HL-60/S4 treated with retinoic acid at 250 ng/mL for 4 days and 3 days (cell line): ENCODE measurements around the gene KIAA1586.
"Not testable (repeated sequence)": the region's sequence is repeated elsewhere in the genome, so short reads cannot be mapped to it uniquely, and the experiment has no call there.

Source experiments
- in situ Hi-C: fragments of 300-500 bp; cut with MboI; formaldehyde crosslinking; loops from 2 replicates; pipeline ENCODE4 v1.7.0; 2022; ENCODE audit warnings: low sequenced_read_pairs

Gene KIAA1586

DNA sequence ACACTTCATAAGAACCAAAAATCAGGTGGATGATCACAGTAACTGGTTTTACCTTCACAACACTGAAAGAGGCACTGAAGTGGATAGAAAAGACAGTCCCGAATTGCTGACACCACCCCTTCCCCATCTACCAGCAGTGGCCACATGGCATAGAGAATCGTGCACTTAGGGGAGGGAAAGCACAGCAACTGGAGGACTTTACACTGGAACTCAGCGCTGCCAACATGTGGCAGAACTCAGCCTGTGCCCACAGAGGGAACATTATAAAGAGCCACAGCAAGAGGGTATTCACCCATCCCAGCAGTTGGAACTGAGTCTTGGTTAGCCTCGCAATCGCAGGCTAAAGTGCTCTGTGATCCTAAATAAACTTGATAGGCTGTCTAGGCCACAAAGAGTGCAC is 6.5 kb upstream of the KIAA1586 start:
- in situ Hi-C loops = loop anchor here (25.0 kb wide), 1 partner anchor 272 kb away; the partner anchor contains the start of gene PRIM2

DNA sequence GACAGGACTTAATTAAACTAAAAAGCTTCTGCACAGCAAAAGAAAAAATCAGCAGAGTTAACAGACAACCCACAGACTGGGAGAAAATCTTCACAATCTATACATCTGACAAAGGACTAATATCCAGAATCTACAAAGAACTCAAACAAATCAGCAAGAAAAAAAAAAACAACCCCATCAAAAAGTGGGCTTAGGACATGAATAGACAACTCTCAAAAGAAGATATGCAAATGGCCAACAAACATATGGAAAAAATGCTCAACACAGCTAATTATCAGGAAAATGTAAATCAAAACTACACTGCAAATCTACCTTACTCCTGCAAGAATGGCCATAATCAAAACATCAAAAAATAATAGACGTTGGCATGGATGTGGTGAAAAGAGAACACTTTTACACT is 2.4 kb upstream of the KIAA1586 start:
- in situ Hi-C loops = loop anchor here (25.0 kb wide), 1 partner anchor 268 kb away; the partner anchor contains the start of gene PRIM2

DNA sequence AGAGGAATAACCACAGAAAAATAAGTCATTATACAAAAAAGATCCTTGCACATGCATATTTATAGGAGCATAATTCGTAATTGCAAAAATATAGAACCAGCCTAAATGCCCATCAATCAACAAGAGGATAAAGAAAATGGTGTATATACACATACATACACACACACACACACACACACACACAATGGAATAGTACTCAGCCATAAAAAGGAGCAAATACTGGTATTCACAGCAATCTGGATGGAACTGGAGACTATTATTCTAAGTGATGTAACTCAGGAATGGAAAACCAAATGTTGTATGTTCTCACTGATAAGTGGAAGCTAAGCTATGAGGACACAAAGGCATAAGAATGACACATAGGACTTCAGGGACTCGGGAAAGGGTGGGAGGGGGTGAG is 1.9 kb upstream of the KIAA1586 start:
- in situ Hi-C loops = loop anchor here (25.0 kb wide), 1 partner anchor 268 kb away; the partner anchor contains the start of gene PRIM2

DNA sequence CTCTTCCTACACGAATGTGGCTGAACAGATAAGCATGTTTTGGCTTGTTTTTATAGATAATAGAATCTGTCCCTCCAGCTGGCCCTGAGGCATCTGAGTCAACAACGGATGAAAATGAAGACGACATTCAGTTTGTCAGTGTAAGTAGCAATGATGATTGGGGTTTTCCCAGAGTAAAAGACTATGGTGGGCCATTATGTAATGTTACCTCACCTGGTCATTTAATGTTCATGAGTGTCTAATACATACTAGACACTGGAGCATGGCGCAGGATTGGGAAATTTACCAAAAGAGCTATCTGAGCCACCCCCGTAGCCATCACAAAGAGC is 728 bp downstream of the KIAA1586 start:
- in situ Hi-C loops = loop anchor here (25.0 kb wide), 1 partner anchor 265 kb away; the partner anchor contains the start of gene PRIM2

DNA sequence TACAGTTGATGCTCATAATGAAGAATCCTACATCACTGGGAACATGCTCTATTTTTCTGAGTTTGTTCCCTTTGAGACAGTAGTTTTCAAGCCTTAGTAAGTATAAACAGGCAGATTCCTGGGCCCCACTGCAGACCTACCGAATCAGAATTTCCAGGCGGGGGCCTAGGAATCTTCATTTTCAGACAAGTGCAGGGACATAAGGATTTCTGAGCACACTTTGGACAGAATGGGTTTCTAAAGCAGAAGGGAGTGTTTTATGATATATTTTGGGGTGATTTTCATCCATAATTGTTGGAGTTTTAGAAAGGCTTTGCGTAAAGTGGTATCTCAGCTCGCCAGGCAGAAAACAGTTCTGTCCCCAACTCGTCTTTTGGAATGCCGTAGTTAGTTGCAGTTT is 1.4 kb downstream of the KIAA1586 start:
- in situ Hi-C loops = loop anchor here (25.0 kb wide), 1 partner anchor 264 kb away; the partner anchor contains the start of gene PRIM2

DNA sequence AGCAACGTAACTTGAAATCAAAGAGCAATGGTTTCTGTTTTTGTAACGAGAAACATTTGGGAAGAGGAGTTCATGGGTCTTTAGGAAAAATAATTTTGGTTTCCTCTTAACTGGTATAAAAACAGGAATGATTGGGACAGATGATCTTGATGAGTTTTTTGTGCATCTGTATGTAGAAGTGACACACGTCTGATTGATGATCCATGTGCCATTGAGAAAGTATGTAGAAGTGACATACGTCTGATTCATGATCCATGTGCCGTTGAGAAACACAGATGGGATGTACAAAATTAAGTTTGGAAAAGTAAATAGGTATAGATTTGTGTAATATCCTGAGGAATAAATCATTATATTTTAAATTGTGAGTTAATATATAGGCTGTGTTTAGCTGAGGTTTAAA is 2.1 kb downstream of the KIAA1586 start:
- in situ Hi-C loops = loop anchor here (25.0 kb wide), 1 partner anchor 264 kb away; the partner anchor contains the start of gene PRIM2

DNA sequence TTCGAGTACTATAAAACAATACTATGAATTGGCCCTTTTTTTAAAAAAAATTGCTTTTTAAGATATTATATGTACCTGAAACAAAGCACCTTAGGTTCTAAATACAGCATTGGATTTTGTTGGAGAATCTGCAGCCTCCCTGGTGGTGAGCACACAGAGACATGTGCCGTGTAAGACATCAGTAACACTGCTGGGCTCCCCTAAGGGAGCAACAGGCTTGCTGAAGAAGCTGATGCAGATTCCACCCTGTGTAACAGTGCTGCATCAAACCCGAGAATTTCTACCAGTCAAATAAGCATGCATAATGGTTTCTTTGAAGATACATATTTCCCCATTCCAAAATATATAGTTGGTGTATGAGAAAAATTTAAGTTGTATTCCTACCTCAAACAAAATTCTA is 17.4 kb downstream of the KIAA1586 start:
- in situ Hi-C loops = no loop called here

DNA sequence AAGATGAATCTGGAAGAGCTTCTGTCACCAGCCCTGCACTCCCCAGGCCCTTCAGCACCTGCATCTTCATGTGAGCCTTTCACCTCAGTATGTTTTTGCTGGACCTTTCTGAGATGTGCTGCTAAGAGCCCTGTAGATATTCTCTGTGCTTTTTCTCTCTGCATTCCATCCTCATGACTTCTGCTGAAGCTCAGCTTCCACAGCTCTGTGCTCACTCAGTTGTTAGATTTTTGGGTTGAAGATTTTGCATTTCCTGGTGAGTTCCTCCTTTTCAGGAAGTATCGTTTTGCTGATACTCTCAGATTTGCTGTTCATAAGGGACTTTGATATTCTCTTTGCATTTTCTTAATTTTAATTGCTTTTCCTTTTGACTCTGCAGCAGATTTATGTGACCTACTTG is 18.3 kb downstream of the KIAA1586 start:
- in situ Hi-C loops = no loop called here

DNA sequence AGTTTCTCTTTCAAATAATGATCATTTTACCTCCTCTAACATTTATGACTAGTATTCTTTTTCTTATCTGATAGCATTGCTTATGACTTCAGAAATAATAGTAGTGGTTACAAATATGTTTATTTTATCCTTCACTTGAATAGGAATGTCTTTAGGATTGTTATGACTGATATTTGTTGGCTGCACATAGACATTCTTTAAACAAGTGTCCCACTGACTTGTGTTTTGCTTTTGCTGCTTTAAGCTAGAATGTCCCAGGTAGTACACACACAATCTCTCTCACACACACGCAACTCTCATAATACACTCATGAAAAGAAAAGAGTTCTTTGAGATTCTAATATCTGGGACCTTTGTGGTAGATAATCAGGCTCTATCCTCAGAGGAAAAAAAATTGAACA is 21.6 kb downstream of the KIAA1586 start:
- in situ Hi-C loops = no loop called here

DNA sequence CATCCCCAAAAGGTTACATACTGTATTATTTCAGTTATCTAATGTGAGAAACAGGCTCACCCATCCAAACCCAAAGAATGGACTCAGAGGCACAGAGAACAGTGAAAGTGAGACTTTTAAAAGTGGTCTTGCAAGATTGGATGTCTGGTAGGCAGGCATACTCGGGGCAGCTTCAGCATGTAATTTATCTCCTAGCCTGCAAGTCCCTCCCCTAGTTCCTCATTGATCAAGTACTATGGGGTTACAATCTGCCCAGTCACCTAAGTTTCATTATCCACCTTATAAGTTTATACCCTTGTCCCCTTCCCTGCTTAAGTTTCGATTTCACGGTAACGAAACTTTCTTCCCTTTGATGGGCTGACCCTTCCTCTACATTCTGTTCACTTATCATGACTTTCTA is 22.7 kb downstream of the KIAA1586 start:
- in situ Hi-C loops = no loop called here

DNA sequence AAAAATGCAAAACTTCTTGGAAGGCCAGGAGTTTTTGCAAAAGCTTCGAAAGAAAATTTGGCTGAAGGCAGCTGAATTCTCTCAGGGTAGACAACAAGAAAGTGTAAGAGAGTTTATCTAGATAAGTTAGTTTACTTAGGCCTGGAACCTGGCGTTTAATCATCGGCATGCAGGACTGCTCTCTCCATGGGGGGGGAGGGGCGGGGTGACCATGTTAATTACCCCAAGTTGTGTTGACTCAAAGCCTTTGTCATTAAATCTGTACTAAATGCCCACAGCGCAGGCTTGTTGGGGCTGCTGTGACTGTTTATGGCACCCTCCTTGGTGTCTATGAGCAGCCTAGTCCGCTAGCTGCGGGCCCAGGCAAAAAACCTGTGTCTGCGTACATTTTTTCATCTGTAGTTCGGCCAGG is 23.4 kb downstream of the KIAA1586 start:
- in situ Hi-C loops = no loop called here

DNA sequence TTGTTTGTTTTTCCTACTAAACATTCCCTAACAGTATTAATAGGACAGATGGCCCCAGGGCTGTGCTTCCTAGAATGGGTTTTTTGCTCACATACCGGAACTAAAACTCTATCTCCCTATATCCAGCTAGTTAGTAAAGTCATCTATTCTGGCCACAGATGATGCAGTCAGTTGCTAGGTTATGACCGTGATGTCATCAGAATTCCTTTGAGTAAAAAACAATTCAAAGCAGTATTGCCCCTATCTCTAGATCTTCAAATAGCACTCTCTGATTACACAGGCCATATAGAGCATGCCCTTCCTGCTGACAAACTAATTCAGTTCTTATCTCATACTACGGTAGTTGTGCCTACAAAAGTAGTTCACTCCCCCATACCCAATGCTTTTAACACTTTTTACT is 25.6 kb downstream of the KIAA1586 start:
- in situ Hi-C loops = no loop called here

DNA sequence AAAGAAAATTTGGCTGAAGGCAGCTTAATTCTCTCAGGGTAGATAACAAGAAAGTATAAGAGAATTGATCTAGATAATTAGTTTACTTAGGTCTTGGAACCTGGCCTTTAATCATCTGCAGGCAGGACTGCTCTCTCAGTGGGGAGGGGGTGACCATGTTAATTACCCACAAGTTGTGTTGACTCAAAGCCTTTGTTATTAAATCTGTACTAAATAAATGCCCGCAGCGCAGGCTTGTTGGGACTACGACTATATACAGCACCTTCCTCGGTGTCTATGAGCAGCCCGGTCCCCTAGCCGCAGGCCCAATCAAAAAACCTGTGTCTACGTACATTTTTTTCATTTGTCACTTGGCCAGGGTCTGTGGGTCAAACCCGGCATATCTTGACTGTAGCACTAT is 27.9 kb downstream of the KIAA1586 start:
- in situ Hi-C loops = no loop called here

DNA sequence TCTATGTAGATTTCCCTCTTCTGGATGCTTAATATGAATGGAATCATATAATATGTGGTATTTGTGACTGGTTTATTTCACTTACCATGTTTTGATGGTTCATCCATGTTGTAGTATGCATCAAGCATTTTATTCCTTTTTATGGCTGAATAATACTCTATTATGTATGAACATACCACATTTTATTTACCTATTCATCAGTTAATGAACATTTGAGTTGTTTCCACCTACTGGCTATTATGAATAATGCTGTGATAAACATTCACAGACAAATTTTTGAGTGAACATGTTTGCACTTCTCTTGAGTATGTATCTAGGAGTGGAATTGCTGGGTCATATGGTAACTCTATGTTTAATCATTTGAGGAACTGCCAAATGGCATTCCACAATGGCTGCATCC is 28.6 kb downstream of the KIAA1586 start:
- in situ Hi-C loops = no loop called here

DNA sequence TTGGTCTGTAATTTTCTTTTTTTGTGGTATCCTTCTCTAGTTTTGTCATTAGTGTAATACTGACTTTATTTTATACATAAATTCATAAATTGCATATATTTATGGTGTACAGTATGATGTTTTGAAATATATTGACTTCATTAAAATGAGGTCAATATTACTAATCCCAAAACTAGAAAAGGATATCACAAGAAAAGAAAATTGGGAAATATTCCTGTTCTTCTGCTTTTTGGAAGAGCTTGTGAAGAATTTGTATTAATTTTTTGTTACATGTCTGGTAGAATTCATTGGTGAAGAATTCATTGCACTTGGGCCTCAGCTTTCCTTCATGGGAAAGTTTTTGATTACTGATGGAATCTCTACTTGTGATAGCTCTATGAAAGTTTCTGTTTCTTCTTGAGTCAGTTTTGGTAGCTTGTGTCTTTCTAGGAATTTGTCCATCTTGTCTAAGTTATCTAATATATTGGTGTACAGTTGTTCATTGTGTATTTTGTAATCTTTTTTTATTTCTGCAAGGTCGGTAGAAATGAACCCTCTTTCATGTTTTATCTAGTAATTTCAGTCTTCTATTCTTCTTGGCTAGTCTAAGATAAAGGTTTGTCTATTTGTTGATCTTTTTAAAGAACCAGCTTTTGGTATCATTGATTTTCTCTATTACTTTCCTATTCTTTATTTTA is 32.2 kb downstream of the KIAA1586 start:
- in situ Hi-C loops = no loop called here

DNA sequence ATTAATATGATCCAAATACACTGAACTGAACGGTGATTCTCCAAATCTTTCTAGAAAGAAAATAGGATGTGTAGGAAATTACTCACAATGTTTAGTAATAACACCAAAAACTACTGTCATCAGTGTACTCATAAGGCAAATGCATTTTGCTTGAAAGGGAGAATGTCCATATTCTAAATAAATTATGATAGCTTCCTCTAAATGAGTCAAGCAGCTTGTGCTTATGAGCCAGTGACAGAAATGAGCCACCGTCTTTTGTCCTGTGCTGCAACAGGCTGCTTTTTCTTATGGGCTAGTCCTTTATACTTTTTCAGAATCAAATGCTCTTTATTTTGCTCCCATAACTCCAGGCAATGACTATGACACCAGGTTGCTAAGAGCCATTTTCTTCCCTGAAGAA is 39.0 kb downstream of the KIAA1586 start:
- in situ Hi-C loops = no loop called here

DNA sequence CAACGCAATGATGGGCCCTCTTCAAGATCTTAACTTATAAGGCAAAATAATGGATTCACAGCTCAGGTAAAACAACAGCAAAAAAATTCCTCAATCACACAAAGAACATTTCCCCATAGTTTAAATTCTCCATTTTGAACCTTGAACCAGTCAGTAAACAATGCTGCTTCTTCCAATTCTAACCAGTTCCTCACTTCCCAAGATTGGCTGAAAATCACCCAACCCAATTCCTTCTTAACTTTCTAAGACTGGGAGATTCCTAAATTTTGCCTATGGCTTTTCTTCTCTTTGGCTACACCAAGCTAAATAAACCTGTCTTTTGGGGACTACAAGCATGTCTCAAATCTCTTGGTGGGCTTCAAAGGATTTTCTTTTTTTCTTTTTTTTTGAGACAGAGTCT is 40.4 kb downstream of the KIAA1586 start:
- in situ Hi-C loops = no loop called here

DNA sequence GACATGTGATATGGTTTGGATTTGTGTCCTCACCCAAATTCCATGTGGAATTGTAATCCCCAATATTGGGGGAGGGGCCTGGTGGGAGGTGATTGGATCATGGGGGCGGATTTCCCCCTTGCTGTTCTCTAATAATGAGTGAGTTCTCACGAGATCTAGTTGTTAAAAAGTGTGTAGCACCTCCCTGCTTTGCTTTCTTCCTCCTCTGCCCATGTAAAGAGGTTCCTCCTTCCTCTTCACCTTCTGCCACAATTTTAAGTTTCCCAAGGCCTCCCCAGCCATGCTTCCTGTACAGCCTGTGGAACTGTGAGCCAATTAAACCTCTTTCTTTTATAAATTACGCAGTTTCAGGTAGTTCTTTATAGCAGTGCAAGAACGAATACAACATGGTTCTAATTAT is 41.4 kb downstream of the KIAA1586 start:
- in situ Hi-C loops = no loop called here

DNA sequence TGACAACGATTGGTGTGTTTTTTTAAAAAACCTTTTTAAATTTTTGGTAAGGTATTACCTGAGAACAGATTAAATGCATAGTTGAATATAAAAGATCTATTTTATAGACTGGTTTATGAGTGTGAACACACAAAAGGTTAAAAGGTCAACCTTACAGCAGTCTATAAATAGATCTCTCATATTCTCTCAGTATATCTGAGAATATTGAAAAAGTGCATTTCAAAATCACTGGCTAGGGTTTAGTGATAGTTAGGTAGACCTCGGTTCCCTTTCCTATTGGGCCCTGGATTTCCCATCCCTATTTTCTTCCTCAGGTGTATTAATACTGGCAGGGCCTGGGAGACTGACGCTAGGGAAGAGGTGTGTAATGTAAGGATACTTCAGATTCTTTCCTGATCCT is 42.8 kb downstream of the KIAA1586 start:
- in situ Hi-C loops = no loop called here

DNA sequence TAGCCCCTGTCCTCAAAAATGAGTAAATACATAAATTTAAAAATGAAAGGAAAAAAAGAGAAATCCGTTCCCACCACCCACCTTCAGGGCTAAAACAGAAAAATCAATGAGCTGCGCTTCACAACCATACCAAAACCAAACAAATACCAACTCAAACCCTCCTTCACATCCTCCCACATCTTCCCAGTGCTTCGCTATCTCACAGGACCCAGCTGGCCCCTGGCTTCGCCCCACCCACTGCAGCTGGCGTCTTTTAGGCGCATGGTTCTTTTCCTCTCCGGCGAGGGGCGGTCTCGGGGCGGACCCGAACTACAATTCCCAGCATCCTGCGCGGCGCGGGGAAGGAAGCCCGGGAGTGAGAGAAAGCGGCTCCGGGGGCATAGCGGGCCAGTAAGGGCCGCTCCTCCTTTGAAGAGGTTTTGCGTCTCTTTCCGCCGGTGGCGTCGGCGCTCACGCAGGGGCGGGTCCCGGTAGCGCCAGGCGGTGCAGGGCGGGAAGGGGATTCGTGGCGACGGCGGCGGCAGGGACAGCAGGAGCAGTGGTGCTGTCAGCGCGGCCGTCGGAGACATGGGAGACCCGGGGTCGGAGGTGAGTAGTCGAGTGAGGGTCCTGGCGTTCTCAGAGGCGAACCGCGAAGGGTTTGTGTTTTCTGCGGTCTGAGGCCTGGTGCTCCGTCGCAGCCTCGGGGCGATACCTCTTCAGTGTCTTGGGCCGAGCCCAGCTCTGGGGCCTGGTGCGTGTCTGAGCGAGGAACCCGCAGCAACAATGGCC is 43.4 kb downstream of the KIAA1586 start, which contains the start of gene ZNF451:
ZNF451 (plus strand) TSS at position 502 of the 771 bp plus-strand sequence; CDS start at position 568, 66 bp downstream.
- in situ Hi-C loops = no loop called here

DNA sequence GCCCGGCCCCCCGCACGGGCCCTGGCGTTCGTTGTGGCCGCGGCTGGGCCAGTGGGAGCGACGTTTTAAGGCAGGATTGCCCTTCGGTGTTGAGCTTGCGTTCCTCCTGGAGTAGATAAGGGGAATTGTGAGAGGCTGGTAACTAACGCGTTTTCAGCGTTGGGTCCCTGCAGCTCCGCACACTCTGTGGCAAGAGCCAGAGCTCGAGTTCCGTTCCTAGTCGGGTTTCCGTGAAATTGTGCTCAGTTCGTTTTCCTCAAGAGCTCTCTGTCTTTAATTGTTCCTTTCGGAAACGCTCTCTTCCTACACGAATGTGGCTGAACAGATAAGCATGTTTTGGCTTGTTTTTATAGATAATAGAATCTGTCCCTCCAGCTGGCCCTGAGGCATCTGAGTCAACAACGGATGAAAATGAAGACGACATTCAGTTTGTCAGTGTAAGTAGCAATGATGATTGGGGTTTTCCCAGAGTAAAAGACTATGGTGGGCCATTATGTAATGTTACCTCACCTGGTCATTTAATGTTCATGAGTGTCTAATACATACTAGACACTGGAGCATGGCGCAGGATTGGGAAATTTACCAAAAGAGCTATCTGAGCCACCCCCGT is 44.1 kb downstream of the KIAA1586 start:
- in situ Hi-C loops = not testable (repeated sequence)

DNA sequence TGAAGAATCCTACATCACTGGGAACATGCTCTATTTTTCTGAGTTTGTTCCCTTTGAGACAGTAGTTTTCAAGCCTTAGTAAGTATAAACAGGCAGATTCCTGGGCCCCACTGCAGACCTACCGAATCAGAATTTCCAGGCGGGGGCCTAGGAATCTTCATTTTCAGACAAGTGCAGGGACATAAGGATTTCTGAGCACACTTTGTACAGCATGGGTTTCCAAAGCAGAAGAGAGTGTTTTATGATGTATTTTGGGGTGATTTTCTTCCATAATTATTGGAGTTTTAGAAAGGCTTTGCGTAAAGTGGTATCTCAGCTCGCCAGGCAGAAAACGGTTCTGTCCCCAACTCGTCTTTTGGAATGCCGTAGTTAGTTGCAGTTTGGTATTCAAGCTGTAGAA is 44.9 kb downstream of the KIAA1586 start:
- in situ Hi-C loops = not testable (repeated sequence)
